GM18505 (cell line): ENCODE results near the gene STAMBPL1.
"Not testable (repeated sequence)": the region's sequence is repeated elsewhere in the genome, so short reads cannot be mapped to it uniquely, and the experiment has no call there.

Source experiments
- ATAC-seq: cut with Tn5 transposase; IDR thresholded peaks from one replicate; pipeline ENCODE4 v1.9.1; 2021; ENCODE audit not compliant: unreplicated experiment
- POLR2A ChIP-seq: IDR thresholded peaks from 4 replicates; pipeline ENCODE4 v1.6.1; 2011; ENCODE audit warnings: borderline replicate concordance; ENCODE audit not compliant: insufficient read depth, insufficient read length; ENCODE audit errors: extremely low read depth

Gene STAMBPL1

DNA sequence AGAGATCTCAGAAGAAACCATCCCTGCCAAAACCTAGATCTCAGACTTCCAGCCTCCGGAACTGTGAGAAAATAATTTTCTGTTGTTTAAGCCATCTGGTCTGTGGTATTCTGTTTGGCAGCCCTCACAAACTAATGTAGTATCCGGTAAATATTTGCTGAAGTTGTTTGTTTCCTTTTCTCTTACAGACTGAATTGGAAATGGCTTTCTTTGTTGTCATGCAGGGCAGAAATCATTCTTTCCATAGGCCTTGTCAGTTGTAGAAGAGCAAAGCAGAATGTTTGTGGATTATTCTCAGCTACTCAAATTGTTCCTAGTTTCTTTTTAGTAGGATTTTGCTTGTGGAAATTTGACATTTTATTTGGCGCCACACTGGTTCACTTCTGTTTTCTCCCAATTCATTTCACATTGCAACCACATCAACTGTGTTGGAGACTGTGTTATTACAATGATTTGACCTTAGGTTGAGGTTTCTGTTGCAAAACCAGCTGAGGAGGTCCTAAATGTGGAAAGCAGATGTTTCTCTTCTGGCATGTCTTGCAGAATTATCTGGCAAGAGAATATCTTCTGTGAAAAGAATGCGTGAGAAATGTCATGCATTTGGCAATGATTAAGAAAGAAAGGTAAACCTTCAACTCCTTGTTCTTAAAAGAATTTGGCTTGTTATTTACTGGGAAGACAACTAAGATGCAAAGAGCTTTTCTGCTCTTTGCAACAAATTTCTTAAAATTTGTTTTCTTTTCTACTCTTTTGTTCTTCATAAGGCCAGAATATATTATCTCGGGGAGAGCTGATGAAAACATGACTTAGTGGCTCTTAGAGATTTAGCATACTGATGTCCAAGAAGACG, 46.7 kb downstream of the STAMBPL1 start:
- no peak for TF ChIP-seq POLR2A
- ATAC-seq = no peak

DNA sequence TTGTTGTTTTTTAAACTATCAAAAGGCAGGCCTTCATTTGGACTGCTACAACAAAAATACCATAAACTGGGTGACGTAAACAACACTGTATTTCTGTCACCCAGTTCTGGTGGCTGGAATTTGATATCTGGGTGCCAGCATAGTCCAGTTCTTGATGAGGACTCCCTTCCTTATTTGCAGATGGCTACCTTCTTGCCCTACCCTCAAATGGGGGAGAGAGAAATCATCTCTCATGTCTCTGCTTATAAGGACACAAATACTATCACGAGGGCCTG, 47.3 kb downstream of the STAMBPL1 start:
- no peak for TF ChIP-seq POLR2A
- ATAC-seq = no peak

GRCh38 chr10:88928254-88928653, 48.2 kb downstream of the STAMBPL1 start:
- TF ChIP-seq POLR2A = no peak
- ATAC-seq = no peak

- no peak for TF ChIP-seq POLR2A
- ATAC-seq = no peak
These were observed 51.5 kb downstream of the STAMBPL1 start for GRCh38 chr10:88931548-88931947.

- not testable (repeated sequence) for ATAC-seq
These were observed 52.0 kb downstream of the STAMBPL1 start for GRCh38 chr10:88932029-88932428.

DNA sequence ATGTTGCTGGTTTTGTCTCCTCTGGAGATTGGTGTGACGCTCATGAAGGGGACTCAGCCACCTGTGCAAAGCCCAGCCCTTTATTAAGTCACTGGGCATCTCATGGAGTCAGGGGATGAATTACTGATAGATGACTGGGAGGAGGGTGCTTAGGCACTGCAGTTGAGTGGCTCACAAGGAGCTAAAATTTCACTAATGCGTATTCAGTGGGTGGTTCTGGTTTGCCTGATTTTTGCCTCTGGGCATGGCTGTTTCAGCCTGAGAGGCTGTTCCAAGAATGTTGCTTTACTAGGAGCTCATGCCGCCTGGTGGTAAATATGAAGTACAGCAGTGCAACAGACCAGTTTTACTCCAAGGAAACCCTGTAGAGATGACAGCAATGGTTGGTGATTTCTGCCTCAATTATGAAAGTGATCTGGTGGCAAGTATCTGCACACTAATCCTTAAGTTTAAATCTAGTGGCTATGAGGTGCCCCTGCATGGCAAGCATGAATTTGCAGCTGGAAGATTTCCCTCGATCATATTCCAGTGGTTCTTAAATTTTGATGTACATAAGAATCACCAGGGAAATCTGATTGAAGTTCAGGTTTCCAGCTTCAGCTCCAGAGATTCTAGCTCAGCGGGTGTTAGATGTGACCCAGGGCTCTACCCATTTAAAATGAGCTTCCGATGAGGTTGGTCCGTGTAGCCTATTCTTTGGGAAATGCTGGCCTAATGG, 52.7 kb downstream of the STAMBPL1 start:
- TF ChIP-seq POLR2A = no peak
- peak; percentile 48 for ATAC-seq

GRCh38 chr10:88933564-88933963, 53.5 kb downstream of the STAMBPL1 start:
- ATAC-seq = no peak

DNA sequence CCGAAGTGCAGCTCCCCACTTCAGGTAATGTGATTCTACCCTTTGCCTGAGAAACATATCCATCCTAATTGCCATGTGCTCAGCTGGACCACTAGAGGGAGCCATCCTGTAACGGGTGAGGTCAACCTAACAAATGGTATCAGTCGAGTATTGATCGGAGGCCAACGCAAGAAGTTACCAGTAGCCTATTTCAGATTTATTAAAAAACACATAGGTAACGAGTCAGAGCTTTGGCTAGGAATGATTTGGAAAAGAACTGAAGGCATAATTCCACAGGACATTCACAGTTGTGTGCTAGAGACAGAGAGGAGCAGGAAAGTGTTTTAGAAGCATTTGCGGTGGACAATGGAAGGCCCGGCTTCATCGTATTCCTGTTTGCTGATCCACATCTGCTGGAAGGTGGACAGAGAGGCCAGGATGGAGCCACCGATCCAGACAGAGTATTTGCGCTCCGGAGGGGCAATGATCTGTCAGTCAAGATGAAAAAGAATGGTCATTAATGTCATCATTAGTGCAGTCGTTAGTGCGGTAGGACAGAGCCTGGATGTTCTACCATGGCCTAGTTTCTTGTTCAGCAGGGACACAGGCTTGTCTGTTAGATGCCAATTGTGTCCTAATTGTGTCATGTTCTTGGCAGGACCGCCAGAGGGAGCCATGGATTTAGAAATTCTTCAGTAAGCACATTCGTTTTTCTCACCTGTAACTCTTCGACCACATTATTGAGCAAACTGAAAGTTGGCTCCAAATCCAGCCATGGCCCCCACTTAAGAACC, 55.0 kb downstream of the STAMBPL1 start:
- ATAC-seq = no peak
- TF ChIP-seq POLR2A = no peak

More at GRCh38 chr10:88933564-88933963, 53.5 kb downstream of the STAMBPL1 start:
- no peak for TF ChIP-seq POLR2A

- no peak for TF ChIP-seq POLR2A
- ATAC-seq = no peak
These were observed 56.6 kb downstream of the STAMBPL1 start for GRCh38 chr10:88936656-88937055.

- TF ChIP-seq POLR2A = no peak
- ATAC-seq = no peak
These were observed 58.0 kb downstream of the STAMBPL1 start for GRCh38 chr10:88938039-88938438.

DNA sequence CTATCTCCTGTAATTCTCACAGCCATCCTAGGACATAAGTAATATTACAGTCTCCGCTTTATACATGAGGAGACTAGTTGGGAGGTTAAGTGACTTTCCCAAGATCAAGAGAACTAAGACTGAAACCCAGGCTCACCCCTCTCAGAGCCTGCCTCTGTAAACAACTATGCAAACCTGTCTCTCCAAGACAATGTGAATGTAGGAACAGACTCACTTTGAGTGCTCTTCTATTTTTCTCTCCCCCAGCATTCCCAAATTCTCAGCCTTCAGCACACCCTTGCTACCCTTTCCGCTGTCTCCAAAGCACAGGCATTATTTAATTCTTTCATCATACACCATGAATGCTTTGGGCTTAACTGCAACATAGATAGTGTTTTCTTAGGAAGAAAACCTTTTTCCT, 58.9 kb downstream of the STAMBPL1 start:
- ATAC-seq = no peak
- no peak for TF ChIP-seq POLR2A

- TF ChIP-seq POLR2A = no peak
- ATAC-seq = no peak
These were observed 61.0 kb downstream of the STAMBPL1 start for GRCh38 chr10:88941026-88941425.

DNA sequence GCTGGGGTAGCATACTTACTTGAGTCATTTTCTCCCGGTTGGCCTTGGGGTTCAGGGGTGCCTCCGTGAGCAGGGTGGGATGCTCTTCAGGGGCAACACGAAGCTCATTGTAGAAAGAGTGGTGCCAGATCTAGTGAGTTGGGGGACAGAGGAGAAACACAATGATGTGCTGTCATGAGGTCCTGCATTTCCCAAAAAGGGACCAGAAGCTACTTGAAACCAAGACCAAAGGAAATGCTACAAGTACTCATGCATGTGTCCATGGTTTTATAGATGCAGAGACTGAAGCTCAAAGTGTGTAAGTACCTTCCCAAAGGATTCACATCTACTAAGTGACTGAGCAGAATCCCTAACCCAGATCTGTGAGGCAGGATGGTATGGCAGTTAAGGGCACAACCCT, 63.7 kb downstream of the STAMBPL1 start:
- no peak for TF ChIP-seq POLR2A
- ATAC-seq = no peak

- no peak for ATAC-seq
These were observed 64.8 kb downstream of the STAMBPL1 start for GRCh38 chr10:88944813-88945212.

More at GRCh38 chr10:88944813-88945212, 64.8 kb downstream of the STAMBPL1 start:
- TF ChIP-seq POLR2A = no peak
